GM18526 (cell line): ENCODE measurements around the gene COPG1.

ENCODE experiments used
- POLR2A ChIP-seq: IDR thresholded peaks from 3 replicates; pipeline ENCODE4 v1.6.1; 2011; ENCODE audit not compliant: insufficient read length; ENCODE audit errors: extremely low read depth

Gene COPG1

GRCh38 chr3:129289201-129289921 is 40.0 kb downstream of the COPG1 start:
- no peak for TF ChIP-seq POLR2A

GRCh38 chr3:129291236-129291886 is 42.0 kb downstream of the COPG1 start:
- TF ChIP-seq POLR2A = no peak

GRCh38 chr3:129295286-129295685 is 45.9 kb downstream of the COPG1 start:
- TF ChIP-seq POLR2A = no peak

- TF ChIP-seq POLR2A = no peak
Measured at GRCh38 chr3:129304146-129304961, 54.9 kb downstream of the COPG1 start.

- no peak for TF ChIP-seq POLR2A
Measured at GRCh38 chr3:129304962-129305222, 55.5 kb downstream of the COPG1 start.

GRCh38 chr3:129305592-129306091 is 56.2 kb downstream of the COPG1 start:
- TF ChIP-seq POLR2A = no peak

- no peak for TF ChIP-seq POLR2A
Measured at GRCh38 chr3:129308636-129309035, 59.2 kb downstream of the COPG1 start.

GRCh38 chr3:129310111-129311011 is 61.0 kb downstream of the COPG1 start:
- TF ChIP-seq POLR2A = no peak

GRCh38 chr3:129311054-129311902 is 61.9 kb downstream of the COPG1 start:
- no peak for TF ChIP-seq POLR2A

- TF ChIP-seq POLR2A = no peak
Measured at GRCh38 chr3:129312021-129312639, 62.7 kb downstream of the COPG1 start.

- TF ChIP-seq POLR2A = no peak
Measured at GRCh38 chr3:129312671-129313414, 63.4 kb downstream of the COPG1 start.

GRCh38 chr3:129313415-129313664 is 63.9 kb downstream of the COPG1 start:
- TF ChIP-seq POLR2A = no peak

GRCh38 chr3:129313665-129314385 is 64.4 kb downstream of the COPG1 start:
- TF ChIP-seq POLR2A = no peak
